Nucleus accumbens (tissue), 56 donors: ENCODE data around the gene DCP1B.

Source experiments
- DNase-seq, 56 donors: peaks; one replicate each; lab custom pipeline; 2025; lab: John Stamatoyannopoulos, UW

Gene DCP1B

GRCh38 chr12:1911598-1912575 lies 92.4 kb downstream of the DCP1B start:
- DNase-seq = no peak

- no peak for DNase-seq
Observed at GRCh38 chr12:1910468-1910867, 93.8 kb downstream of the DCP1B start.

GRCh38 chr12:1908758-1909157 lies 95.5 kb downstream of the DCP1B start:
- DNase-seq = no peak

- peak in 1 of 56 donors; percentile 36 for DNase-seq
Observed at GRCh38 chr12:1907652-1908611, 96.3 kb downstream of the DCP1B start.

GRCh38 chr12:1906579-1906978 lies 97.7 kb downstream of the DCP1B start:
- no peak for DNase-seq

GRCh38 chr12:1904875-1905274 lies 99.4 kb downstream of the DCP1B start:
- DNase-seq = no peak

- DNase-seq = peak in 1 of 56 donors; percentile 12
Observed at GRCh38 chr12:1896964-1897363, 107.3 kb downstream of the DCP1B start.
